Measurements from ENCODE around the gene SPRED2.

SPRED2 gene

DNA sequence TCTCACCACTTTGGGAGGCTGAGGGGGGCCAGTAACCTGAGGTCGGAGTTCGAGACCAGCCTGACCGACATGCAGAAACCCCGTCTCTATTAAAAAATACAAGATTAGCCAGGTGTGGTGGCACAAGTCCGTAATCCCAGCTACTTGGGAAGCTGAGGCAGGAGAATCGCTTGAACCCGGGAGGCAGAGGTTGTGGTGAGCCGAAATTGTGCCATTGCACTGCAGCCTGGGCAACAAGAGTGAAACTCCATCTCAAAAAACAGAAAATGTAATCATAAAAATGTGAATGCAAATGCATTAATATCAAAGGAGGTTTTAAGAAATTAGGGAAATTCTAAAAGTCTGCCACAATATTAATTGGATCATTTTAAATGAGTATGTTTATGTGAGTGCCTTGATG is 159.1 kb downstream of the SPRED2 start:
- H2BK120ac ChIP-seq (ENCODE audit: low read depth, low read length), result no peak overlapping the region
- no peak overlapping the region for H4K8ac ChIP-seq (ENCODE audit: low read depth, low read length)
- no peak for DNase-seq (ENCODE audit: low spot score)
- peaks cover 2 to 24% of the 10 kb centered on the region in 2 donors for H3K36me3 ChIP-seq (replicated peaks in 1 of 2; ENCODE audit: control insufficient read depth in 2 of 2, insufficient read depth in 2 of 2, low read length in 2 of 2)
- no peak overlapping the region for H3K4me2 ChIP-seq (ENCODE audit: insufficient read depth, low read length, poor library complexity, severe bottlenecking)
- no peak overlapping the region for H3K4me3 ChIP-seq (ENCODE audit: low read length in 2 of 2)
- H3K79me1 ChIP-seq (ENCODE audit: low read depth, low read length), result no peaks in the 10 kb centered on the region
- H2AFZ ChIP-seq (ENCODE audit: low read length), result no peak overlapping the region
- no peak overlapping the region for H3K4ac ChIP-seq (ENCODE audit: low read length)
- no peak overlapping the region for H2BK15ac ChIP-seq (ENCODE audit: low read length)
- no CpG with 5 or more reads among the region's 8 CpGs for WGBS, 2 donors (ENCODE audit: extremely low coverage in 2 of 2, insufficient read length in 2 of 2, insufficient replicate concordance in 1 of 2)
- H3K4me1 ChIP-seq (ENCODE audit: control insufficient read depth in 2 of 2, insufficient read depth in 1 of 2, low read depth in 1 of 2, low read length in 2 of 2), result peaks cover 17 to 34% of the 10 kb centered on the region in 2 donors
- no peak overlapping the region for H3K23ac ChIP-seq (ENCODE audit: low read depth, low read length, poor library complexity)
- no peak overlapping the region for H3K27ac ChIP-seq (replicated peaks; ENCODE audit: low read length)
- H4K91ac ChIP-seq (ENCODE audit: low read depth, low read length, poor library complexity), result no peak overlapping the region
- no peak overlapping the region for H3K18ac ChIP-seq (ENCODE audit: low read length)
- no peak overlapping the region for H3K14ac ChIP-seq (ENCODE audit: low read length)
- H3K27me3 ChIP-seq (ENCODE audit: control insufficient read depth in 3 of 3, insufficient read depth in 3 of 3, low read depth in 1 of 3, low read length in 3 of 3), result no peaks in the 10 kb centered on the region
- H3K9ac ChIP-seq (ENCODE audit: low read depth, low read length, poor library complexity), result no peak overlapping the region
- no peaks in the 10 kb centered on the region for H3K9me3 ChIP-seq (replicated peaks in 1 of 2; ENCODE audit: control insufficient read depth in 2 of 2, insufficient read depth in 1 of 2, low read depth in 1 of 2, low read length in 2 of 2)
- H2AK5ac ChIP-seq (ENCODE audit: low read depth, low read length), result no peak overlapping the region
- H2BK5ac ChIP-seq (ENCODE audit: low read length), result no peak overlapping the region
- H2BK12ac ChIP-seq (ENCODE audit: low read length), result no peak overlapping the region

DNA sequence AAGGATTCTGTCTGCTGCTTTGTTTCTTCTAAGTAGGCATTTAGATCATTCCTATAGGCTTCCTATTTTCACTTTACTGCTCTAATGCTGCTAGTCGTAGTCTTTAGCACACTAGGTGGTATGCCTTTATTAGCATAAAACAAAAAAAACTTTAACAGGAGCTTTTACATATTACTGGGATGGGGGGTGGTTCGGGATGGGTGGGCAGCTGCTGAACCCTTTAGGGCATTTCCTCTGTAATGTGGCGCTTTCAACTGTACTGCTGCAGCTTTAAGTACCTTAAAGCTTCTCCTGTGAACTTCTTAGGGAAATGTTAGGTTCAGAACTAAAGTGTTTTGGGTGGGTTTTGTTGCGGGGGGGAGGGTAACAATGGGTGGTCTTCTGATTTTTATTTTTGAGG is 163.4 kb downstream of the SPRED2 start:
- Histone ChIP-seq H2BK120ac (ENCODE audit: low read depth, low read length) (no peak overlapping the region), H2BK12ac (ENCODE audit: low read length) (no peak overlapping the region), H3K9me3 (replicated peaks in 1 of 2; ENCODE audit: control insufficient read depth in 2 of 2, insufficient read depth in 1 of 2, low read depth in 1 of 2, low read length in 2 of 2) (no peaks in the 10 kb centered on the region), H2BK15ac (ENCODE audit: low read length) (no peak overlapping the region), H3K27ac (replicated peaks; ENCODE audit: low read length) (no peak overlapping the region), H3K23ac (ENCODE audit: low read depth, low read length, poor library complexity) (no peak overlapping the region), H3K79me1 (ENCODE audit: low read depth, low read length) (no peaks in the 10 kb centered on the region), H3K4me1 (ENCODE audit: control insufficient read depth in 2 of 2, insufficient read depth in 1 of 2, low read depth in 1 of 2, low read length in 2 of 2) (peaks cover 0 to 21% of the 10 kb centered on the region in 2 donors), H3K4ac (ENCODE audit: low read length) (no peak overlapping the region), H3K27me3 (ENCODE audit: control insufficient read depth in 3 of 3, insufficient read depth in 3 of 3, low read depth in 1 of 3, low read length in 3 of 3) (no peaks in the 10 kb centered on the region), H2BK5ac (ENCODE audit: low read length) (no peak overlapping the region), H4K91ac (ENCODE audit: low read depth, low read length, poor library complexity) (no peak overlapping the region), H4K8ac (ENCODE audit: low read depth, low read length) (no peak overlapping the region), H3K14ac (ENCODE audit: low read length) (no peak overlapping the region), H3K9ac (ENCODE audit: low read depth, low read length, poor library complexity) (no peak overlapping the region), H3K4me2 (ENCODE audit: insufficient read depth, low read length, poor library complexity, severe bottlenecking) (no peak overlapping the region), H2AFZ (ENCODE audit: low read length) (no peak overlapping the region), H3K36me3 (replicated peaks in 1 of 2; ENCODE audit: control insufficient read depth in 2 of 2, insufficient read depth in 2 of 2, low read length in 2 of 2) (peaks cover 8 to 61% of the 10 kb centered on the region in 2 donors), H2AK5ac (ENCODE audit: low read depth, low read length) (no peak overlapping the region), H3K18ac (ENCODE audit: low read length) (no peak overlapping the region), H3K4me3 (ENCODE audit: low read length in 2 of 2) (no peak overlapping the region)
- WGBS, 2 donors (ENCODE audit: extremely low coverage in 2 of 2, insufficient read length in 2 of 2, insufficient replicate concordance in 1 of 2), result no CpG with 5 or more reads among the region's 4 CpGs
- no peak for DNase-seq (ENCODE audit: low spot score)

DNA sequence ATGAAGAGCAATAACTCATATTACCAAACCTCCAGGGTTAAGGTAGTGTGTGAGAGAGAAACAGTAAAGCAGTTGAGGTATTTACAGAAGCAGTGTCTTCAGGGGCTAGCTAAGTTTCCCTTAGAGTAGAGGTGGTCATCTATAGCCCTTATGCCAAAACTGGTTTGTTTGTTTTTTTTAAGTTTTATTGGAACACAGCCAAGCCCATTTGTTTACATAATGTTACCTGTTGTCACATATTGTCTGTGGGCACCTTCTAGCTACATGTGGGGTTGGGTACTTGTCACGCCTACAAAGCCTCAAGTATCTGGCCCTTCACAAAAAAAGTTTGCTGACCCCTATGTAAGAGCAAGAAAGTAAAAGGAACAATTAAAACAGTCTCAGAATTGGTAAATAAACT is 165.4 kb downstream of the SPRED2 start:
- Histone ChIP-seq H3K18ac (ENCODE audit: low read length) (no peak overlapping the region), H3K27ac (replicated peaks; ENCODE audit: low read length) (no peak overlapping the region), H3K4me3 (ENCODE audit: low read length in 2 of 2) (no peak overlapping the region), H3K9me3 (replicated peaks in 1 of 2; ENCODE audit: control insufficient read depth in 2 of 2, insufficient read depth in 1 of 2, low read depth in 1 of 2, low read length in 2 of 2) (no peaks in the 10 kb centered on the region), H3K79me1 (ENCODE audit: low read depth, low read length) (no peaks in the 10 kb centered on the region), H2BK120ac (ENCODE audit: low read depth, low read length) (no peak overlapping the region), H2BK5ac (ENCODE audit: low read length) (no peak overlapping the region), H2AFZ (ENCODE audit: low read length) (no peak overlapping the region), H2BK12ac (ENCODE audit: low read length) (no peak overlapping the region), H3K4ac (ENCODE audit: low read length) (no peak overlapping the region), H3K27me3 (ENCODE audit: control insufficient read depth in 3 of 3, insufficient read depth in 3 of 3, low read depth in 1 of 3, low read length in 3 of 3) (no peaks in the 10 kb centered on the region), H2AK5ac (ENCODE audit: low read depth, low read length) (no peak overlapping the region), H3K14ac (ENCODE audit: low read length) (no peak overlapping the region), H3K9ac (ENCODE audit: low read depth, low read length, poor library complexity) (no peak overlapping the region), H3K36me3 (replicated peaks in 1 of 2; ENCODE audit: control insufficient read depth in 2 of 2, insufficient read depth in 2 of 2, low read length in 2 of 2) (peaks cover 9 to 62% of the 10 kb centered on the region in 2 donors), H3K4me2 (ENCODE audit: insufficient read depth, low read length, poor library complexity, severe bottlenecking) (no peak overlapping the region), H3K23ac (ENCODE audit: low read depth, low read length, poor library complexity) (no peak overlapping the region), H3K4me1 (ENCODE audit: control insufficient read depth in 2 of 2, insufficient read depth in 1 of 2, low read depth in 1 of 2, low read length in 2 of 2) (peaks cover 0 to 21% of the 10 kb centered on the region in 2 donors), H2BK15ac (ENCODE audit: low read length) (no peak overlapping the region), H4K8ac (ENCODE audit: low read depth, low read length) (no peak overlapping the region), H4K91ac (ENCODE audit: low read depth, low read length, poor library complexity) (no peak overlapping the region)
- WGBS, 2 donors (ENCODE audit: extremely low coverage in 2 of 2, insufficient read length in 2 of 2, insufficient replicate concordance in 1 of 2), result no CpG with 5 or more reads among the region's 1 CpG
- no peak for DNase-seq (ENCODE audit: low spot score)

DNA sequence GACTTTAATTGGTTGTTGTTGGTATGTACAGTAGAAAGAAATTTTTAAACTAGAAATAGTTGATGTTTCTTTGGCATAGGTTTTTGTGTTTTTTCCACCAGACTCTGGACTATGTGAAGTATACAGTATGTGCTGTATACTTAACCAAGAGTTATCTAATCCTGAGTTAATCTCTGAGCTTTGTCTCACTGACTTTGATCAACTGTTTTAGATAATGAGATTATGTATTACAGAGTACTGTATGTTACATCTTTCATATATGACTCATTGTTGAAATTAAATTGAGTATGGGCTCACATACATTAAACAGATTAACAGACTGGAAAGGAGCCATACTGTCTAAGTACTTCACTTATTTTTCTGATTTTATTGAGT is 166.7 kb downstream of the SPRED2 start:
- no peak for DNase-seq (ENCODE audit: low spot score)
- H2BK120ac ChIP-seq (ENCODE audit: low read depth, low read length), result no peak overlapping the region
- no peak overlapping the region for H2AK5ac ChIP-seq (ENCODE audit: low read depth, low read length)
- H2AFZ ChIP-seq (ENCODE audit: low read length), result no peak overlapping the region
- no peak overlapping the region for H2BK15ac ChIP-seq (ENCODE audit: low read length)
- H4K91ac ChIP-seq (ENCODE audit: low read depth, low read length, poor library complexity), result no peak overlapping the region
- no peak overlapping the region for H3K4me3 ChIP-seq (ENCODE audit: low read length in 2 of 2)
- H4K8ac ChIP-seq (ENCODE audit: low read depth, low read length), result no peak overlapping the region
- H2BK5ac ChIP-seq (ENCODE audit: low read length), result no peak overlapping the region
- no peaks in the 10 kb centered on the region for H3K27me3 ChIP-seq (ENCODE audit: control insufficient read depth in 3 of 3, insufficient read depth in 3 of 3, low read depth in 1 of 3, low read length in 3 of 3)
- no peak overlapping the region for H3K18ac ChIP-seq (ENCODE audit: low read length)
- peaks cover 0 to 21% of the 10 kb centered on the region in 2 donors for H3K4me1 ChIP-seq (ENCODE audit: control insufficient read depth in 2 of 2, insufficient read depth in 1 of 2, low read depth in 1 of 2, low read length in 2 of 2)
- H3K14ac ChIP-seq (ENCODE audit: low read length), result no peak overlapping the region
- H3K9ac ChIP-seq (ENCODE audit: low read depth, low read length, poor library complexity), result no peak overlapping the region
- H3K23ac ChIP-seq (ENCODE audit: low read depth, low read length, poor library complexity), result no peak overlapping the region
- no peak overlapping the region for H3K4ac ChIP-seq (ENCODE audit: low read length)
- H2BK12ac ChIP-seq (ENCODE audit: low read length), result no peak overlapping the region
- no peaks in the 10 kb centered on the region for H3K9me3 ChIP-seq (replicated peaks in 1 of 2; ENCODE audit: control insufficient read depth in 2 of 2, insufficient read depth in 1 of 2, low read depth in 1 of 2, low read length in 2 of 2)
- no peak overlapping the region for H3K4me2 ChIP-seq (ENCODE audit: insufficient read depth, low read length, poor library complexity, severe bottlenecking)
- H3K36me3 ChIP-seq (replicated peaks in 1 of 2; ENCODE audit: control insufficient read depth in 2 of 2, insufficient read depth in 2 of 2, low read length in 2 of 2), result peaks cover 6 to 62% of the 10 kb centered on the region in 2 donors
- H3K27ac ChIP-seq (replicated peaks; ENCODE audit: low read length), result no peak overlapping the region
- no peaks in the 10 kb centered on the region for H3K79me1 ChIP-seq (ENCODE audit: low read depth, low read length)

Measured in neuronal stem cell (in vitro differentiated cells).